Transverse colon (tissue), 4 donors: ENCODE results near the gene FLVCR2. TPM values are rescaled to one million over a fixed set of nuclear protein-coding genes. Genes with fewer than 3 reads are reported as not detected.

Source experiments
- DNase-seq: peaks from one replicate; pipeline ENCODE4 v3.0.0-alpha.2; 2019
- H3K27ac ChIP-seq, 4 donors: fragments of 200-600 bp; sonication (generic); 2 replicates each; pipeline ENCODE4 v1.5.1; 2016 to 2018; ENCODE audit warnings: inconsistent platforms in 4 of 4
- H3K27me3 ChIP-seq: fragments of 200-600 bp; sonication (generic); 2 replicates; pipeline ENCODE4 v1.5.1; 2017; ENCODE audit warnings: inconsistent platforms
- H3K36me3 ChIP-seq, 4 donors: fragments of 200-600 bp; sonication (generic); 2 replicates each; pipeline ENCODE4 v1.5.1; 2017 to 2019; ENCODE audit warnings: inconsistent platforms in 4 of 4
- H3K4me1 ChIP-seq, 4 donors: fragments of 200-600 bp; sonication (generic); 2 replicates each; pipeline ENCODE4 v1.5.1; 2017 to 2020; ENCODE audit warnings: inconsistent platforms in 4 of 4
- H3K4me3 ChIP-seq, 4 donors: fragments of 200-600 bp; sonication (generic); 1 replicate in 1 of 4; 2 replicates in 3 of 4; pipeline versions ENCODE4 v1.5.1 to v1.6.1; 2017 to 2019; ENCODE audit warnings: inconsistent platforms in 4 of 4
- H3K9me3 ChIP-seq, 2 donors: fragments of 200-600 bp; sonication (generic); 2 replicates each; pipeline ENCODE4 v1.5.1; 2017 to 2019; ENCODE audit warnings: inconsistent platforms in 2 of 2
- CTCF ChIP-seq, 5 experiments: fragments of 200-600 bp in 3 of 5; fragments of 450-650 bp in 2 of 5; sonication (generic) in 3 of 5; IDR thresholded peaks; 1 replicate in 2 of 5; 2 replicates in 3 of 5; pipeline ENCODE4 v1.5.1; 2016 to 2017; ENCODE audit warnings: antibody characterized with exemption in 5 of 5, inconsistent platforms in 3 of 5, mild to moderate bottlenecking in 2 of 5, moderate library complexity in 1 of 5
- EP300 ChIP-seq: sonication (generic); formaldehyde crosslinking; IDR thresholded peaks from one replicate; pipeline ENCODE4 v1.6.1; 2017; ENCODE audit warnings: antibody characterized with exemption, low read depth
- POLR2A ChIP-seq: fragments of 450-650 bp; IDR thresholded peaks from one replicate; pipeline ENCODE4 v1.6.1; 2016; ENCODE audit warnings: antibody characterized with exemption, mild to moderate bottlenecking, moderate library complexity
- POLR2AphosphoS5 ChIP-seq, 3 donors: sonication (generic); formaldehyde crosslinking; IDR thresholded peaks; one replicate each; pipeline ENCODE4 v1.6.1; 2016; ENCODE audit warnings: antibody characterized with exemption in 3 of 3
- WGBS, 2 donors: methylation state at CpG; one replicate each; pipeline ENCODE4 v1.1.5; 2018; ENCODE audit warnings: low coverage in 1 of 2; 5-methylcytosine and 5-hydroxymethylcytosine counted together
- in situ Hi-C, 4 donors: fragments of 200-750 bp; cut with MboI; loops; one replicate each; pipeline versions ENCODE4 v1.15.0 to v1.15.1; 2017; ENCODE audit warnings: low sequenced_read_pairs in 3 of 4, low pct_ligation_motif_present in 1 of 4, low pct_unique_long_range_greater_than_20kb in 1 of 4
- intact Hi-C: fragments of 100-400 bp; cut with DNase I; formaldehyde crosslinking; loops from one replicate; pipeline ENCODE4 v1.15.1; 2023; ENCODE audit warnings: low total_unique reads
- total RNA-seq, 4 donors: library from RNA; depleted of rRNA; stranded (reverse); fragments of >200 nt; gene quantifications; one replicate each; pipeline ENCODE4 v1.1.0, GENCODE V29; 2016

The FLVCR2 gene
- total RNA-seq, 4 donors from 2014 or later, result 6.2 to 54.5 (median 45.0) TPM

GRCh38 chr14:75640876-75641275 is 62.5 kb downstream of the FLVCR2 start:
- TF ChIP-seq POLR2AphosphoS5 (IDR thresholded peaks at IDR 0.05), result no peak
- no peak for TF ChIP-seq EP300
- no peak for TF ChIP-seq CTCF (IDR thresholded peaks at IDR 0.05)
- no peak for TF ChIP-seq POLR2A
- 89 to 90% methylated on average over 3 of the region's 3 CpGs for WGBS, 2 donors

GRCh38 chr14:75643985-75644384 is 65.6 kb downstream of the FLVCR2 start:
- in situ Hi-C loops (no loop called here), intact Hi-C loops (no loop called here)
- no peak overlapping the region for H3K27ac ChIP-seq
- no peaks in the 10 kb centered on the region for H3K36me3 ChIP-seq
- H3K27me3 ChIP-seq, result no peaks in the 10 kb centered on the region
- 38 to 48% methylated on average over 4 of the region's 4 CpGs for WGBS, 2 donors
- no peaks in the 10 kb centered on the region for H3K4me1 ChIP-seq
- no peak overlapping the region for H3K4me3 ChIP-seq
- TF ChIP-seq POLR2A (no peak), CTCF (IDR thresholded peaks at IDR 0.05) (no peak), POLR2AphosphoS5 (IDR thresholded peaks at IDR 0.05) (no peak), EP300 (no peak)
- H3K9me3 ChIP-seq, result no peaks in the 10 kb centered on the region
- no peak for DNase-seq

More at GRCh38 chr14:75640876-75641275, 62.5 kb downstream of the FLVCR2 start:
- no peak overlapping the region for H3K27ac ChIP-seq
- in situ Hi-C loops (no loop called here), intact Hi-C loops (no loop called here)
- H3K9me3 ChIP-seq, result no peaks in the 10 kb centered on the region
- H3K27me3 ChIP-seq, result no peaks in the 10 kb centered on the region
- no peaks in the 10 kb centered on the region for H3K36me3 ChIP-seq
- no peak for DNase-seq
- no peaks in the 10 kb centered on the region for H3K4me1 ChIP-seq
- H3K4me3 ChIP-seq, result no peak overlapping the region

- H3K36me3 ChIP-seq, result peaks cover 0 to 8% (median 3%) of the 10 kb centered on the region in 4 donors
- no peak overlapping the region for H3K27ac ChIP-seq
- in situ Hi-C loops (no loop called here), intact Hi-C loops (no loop called here)
- H3K27me3 ChIP-seq, result no peaks in the 10 kb centered on the region
- no peaks in the 10 kb centered on the region for H3K4me1 ChIP-seq
- H3K9me3 ChIP-seq, result no peaks in the 10 kb centered on the region
- no peak for TF ChIP-seq POLR2A
- TF ChIP-seq EP300, result no peak
- no peak for TF ChIP-seq POLR2AphosphoS5 (IDR thresholded peaks at IDR 0.05)
- no peak for TF ChIP-seq CTCF (IDR thresholded peaks at IDR 0.05)
- no peak overlapping the region for H3K4me3 ChIP-seq
- DNase-seq, result no peak
These were observed 66.6 kb downstream of the FLVCR2 start for GRCh38 chr14:75645056-75645455.

- Histone ChIP-seq H3K27me3 (no peaks in the 10 kb centered on the region), H3K36me3 (peaks cover 0 to 23% (median 9%) of the 10 kb centered on the region in 4 donors), H3K27ac (no peak overlapping the region), H3K4me1 (no peaks in the 10 kb centered on the region), H3K9me3 (no peaks in the 10 kb centered on the region), H3K4me3 (no peak overlapping the region)
- DNase-seq, result no peak
- TF ChIP-seq POLR2A, result no peak
- intact Hi-C loops (no loop called here), in situ Hi-C loops (no loop called here)
- WGBS, 2 donors, result 87% methylated on average over 6 of the region's 6 CpGs; no CpG with 5 or more reads in 1 of the 2 donors
These were observed 68.3 kb downstream of the FLVCR2 start for GRCh38 chr14:75646762-75647161.

GRCh38 chr14:75647640-75648039 is 69.2 kb downstream of the FLVCR2 start:
- no peak for DNase-seq
- no peaks in the 10 kb centered on the region for H3K27me3 ChIP-seq
- no peak overlapping the region for H3K4me3 ChIP-seq
- no peaks in the 10 kb centered on the region for H3K4me1 ChIP-seq
- TF ChIP-seq CTCF (IDR thresholded peaks at IDR 0.05), result no peak
- no peak for TF ChIP-seq POLR2AphosphoS5 (IDR thresholded peaks at IDR 0.05)
- TF ChIP-seq EP300, result no peak
- TF ChIP-seq POLR2A, result no peak
- H3K27ac ChIP-seq, result no peak overlapping the region
- H3K9me3 ChIP-seq, result no peaks in the 10 kb centered on the region
- 88 to 92% methylated on average over 2 to 3 of the region's 3 CpGs for WGBS, 2 donors
- peaks cover 0 to 28% (median 9%) of the 10 kb centered on the region in 4 donors for H3K36me3 ChIP-seq
- in situ Hi-C loops, result no loop called here
- intact Hi-C loops, result no loop called here
